Measurements from ENCODE around the gene ERC2.

ERC2 gene

GRCh38 chr3:55654123-55654760 lies 814.0 kb downstream of the ERC2 start:
- no peak for DNase-seq

- no peak for DNase-seq
These were observed 817.3 kb downstream of the ERC2 start for GRCh38 chr3:55651011-55651410.

- DNase-seq: no peak
These were observed 818.3 kb downstream of the ERC2 start for GRCh38 chr3:55650011-55650410.

- DNase-seq: no peak
These were observed 818.7 kb downstream of the ERC2 start for GRCh38 chr3:55649554-55649953.

- DNase-seq: no peak
These were observed 819.5 kb downstream of the ERC2 start for GRCh38 chr3:55648591-55649318.

- no peak for DNase-seq
These were observed 820.6 kb downstream of the ERC2 start for GRCh38 chr3:55647670-55648069.

GRCh38 chr3:55647063-55647462 lies 821.2 kb downstream of the ERC2 start:
- DNase-seq: peak; percentile 16

GRCh38 chr3:55646121-55646520 lies 822.1 kb downstream of the ERC2 start:
- no peak for DNase-seq

GRCh38 chr3:55645422-55645821 lies 822.8 kb downstream of the ERC2 start:
- DNase-seq: no peak

GRCh38 chr3:55643283-55643682 lies 825.0 kb downstream of the ERC2 start:
- DNase-seq: no peak

GRCh38 chr3:55641964-55642363 lies 826.3 kb downstream of the ERC2 start:
- no peak for DNase-seq

- peak; percentile 3 for DNase-seq
These were observed 828.1 kb downstream of the ERC2 start for GRCh38 chr3:55639896-55640765.

GRCh38 chr3:55639143-55639542 lies 829.1 kb downstream of the ERC2 start:
- no peak for DNase-seq

- no peak for DNase-seq
These were observed 830.2 kb downstream of the ERC2 start for GRCh38 chr3:55637906-55638638.

- no peak for DNase-seq
These were observed 831.7 kb downstream of the ERC2 start for GRCh38 chr3:55636300-55637195.

GRCh38 chr3:55634345-55634744 lies 833.9 kb downstream of the ERC2 start:
- no peak for DNase-seq

GRCh38 chr3:55633333-55633732 lies 834.9 kb downstream of the ERC2 start:
- DNase-seq: no peak

GRCh38 chr3:55631766-55632331 lies 836.4 kb downstream of the ERC2 start:
- DNase-seq: peak; percentile 63

- DNase-seq: no peak
These were observed 837.4 kb downstream of the ERC2 start for GRCh38 chr3:55630921-55631299.

- DNase-seq: no peak
These were observed 837.9 kb downstream of the ERC2 start for GRCh38 chr3:55630280-55630920.

- DNase-seq: peak; percentile 13
These were observed 838.8 kb downstream of the ERC2 start for GRCh38 chr3:55629432-55629831.
